ENCODE data around the gene UBE3C.

DNA sequence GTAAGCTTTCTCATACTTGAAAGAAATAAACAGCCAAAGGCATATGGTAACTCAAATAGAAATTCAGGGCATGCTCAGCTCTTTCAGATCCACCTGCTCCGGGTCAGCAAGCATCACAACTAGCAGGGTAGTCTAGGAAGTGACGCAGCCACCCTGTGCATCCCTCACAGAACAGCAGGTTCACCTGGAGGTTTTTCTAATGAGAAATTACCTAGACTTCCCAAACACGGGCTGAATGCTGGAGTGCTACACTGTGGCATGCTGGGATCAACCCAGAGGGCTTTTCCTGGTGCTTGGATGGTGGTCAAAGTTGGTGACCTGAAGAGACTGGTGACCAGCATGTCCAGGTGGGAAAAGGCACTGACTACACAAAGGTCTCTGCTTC, 131.3 kb downstream of the UBE3C start:
- TF ChIP-seq SRF (CRISPR knock-in tag; IDR thresholded peaks at IDR 0.05), result no peak
- TF ChIP-seq EP300 (IDR thresholded peaks at IDR 0.05; ENCODE audit: low read length), result no peak
- TF ChIP-seq MXI1 (IDR thresholded peaks at IDR 0.05; ENCODE audit: low read depth, low read length), result no peak
- TF ChIP-seq, protein P1, sequence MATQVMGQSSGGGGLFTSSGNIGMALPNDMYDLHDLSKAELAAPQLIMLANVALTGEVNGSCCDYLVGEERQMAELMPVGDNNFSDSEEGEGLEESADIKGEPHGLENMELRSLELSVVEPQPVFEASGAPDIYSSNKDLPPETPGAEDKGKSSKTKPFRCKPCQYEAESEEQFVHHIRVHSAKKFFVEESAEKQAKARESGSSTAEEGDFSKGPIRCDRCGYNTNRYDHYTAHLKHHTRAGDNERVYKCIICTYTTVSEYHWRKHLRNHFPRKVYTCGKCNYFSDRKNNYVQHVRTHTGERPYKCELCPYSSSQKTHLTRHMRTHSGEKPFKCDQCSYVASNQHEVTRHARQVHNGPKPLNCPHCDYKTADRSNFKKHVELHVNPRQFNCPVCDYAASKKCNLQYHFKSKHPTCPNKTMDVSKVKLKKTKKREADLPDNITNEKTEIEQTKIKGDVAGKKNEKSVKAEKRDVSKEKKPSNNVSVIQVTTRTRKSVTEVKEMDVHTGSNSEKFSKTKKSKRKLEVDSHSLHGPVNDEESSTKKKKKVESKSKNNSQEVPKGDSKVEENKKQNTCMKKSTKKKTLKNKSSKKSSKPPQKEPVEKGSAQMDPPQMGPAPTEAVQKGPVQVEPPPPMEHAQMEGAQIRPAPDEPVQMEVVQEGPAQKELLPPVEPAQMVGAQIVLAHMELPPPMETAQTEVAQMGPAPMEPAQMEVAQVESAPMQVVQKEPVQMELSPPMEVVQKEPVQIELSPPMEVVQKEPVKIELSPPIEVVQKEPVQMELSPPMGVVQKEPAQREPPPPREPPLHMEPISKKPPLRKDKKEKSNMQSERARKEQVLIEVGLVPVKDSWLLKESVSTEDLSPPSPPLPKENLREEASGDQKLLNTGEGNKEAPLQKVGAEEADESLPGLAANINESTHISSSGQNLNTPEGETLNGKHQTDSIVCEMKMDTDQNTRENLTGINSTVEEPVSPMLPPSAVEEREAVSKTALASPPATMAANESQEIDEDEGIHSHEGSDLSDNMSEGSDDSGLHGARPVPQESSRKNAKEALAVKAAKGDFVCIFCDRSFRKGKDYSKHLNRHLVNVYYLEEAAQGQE (IDR thresholded peaks at IDR 0.05; ENCODE audit: borderline replicate concordance), result no peak
- TF ChIP-seq, protein P1 (CRISPR knock-in tag; IDR thresholded peaks at IDR 0.05; ENCODE audit: low read depth), result no peak

Data from K562 (cell line).